ENCODE data around the gene TBXAS1.

TBXAS1 gene

GRCh38 chr7:139886206-139886605 lies 57.1 kb downstream of the TBXAS1 start:
- CTCF ChIA-PET, result interaction anchor here (0.5 kb wide), 1 partner anchor 102 kb away, joined by 3 read pairs; no protein-coding TSS in a partner anchor
- Histone ChIP-seq H3K27ac (ENCODE audit: extremely low read depth, low read depth, low read length) (no peak overlapping the region), H3K4me1 (ENCODE audit: control insufficient read depth, insufficient read depth, low read length) (no peaks in the 10 kb centered on the region), H3K4me3 (ENCODE audit: low read depth, low read length) (no peak overlapping the region), H3K36me3 (ENCODE audit: control insufficient read depth in 2 of 2, insufficient read depth in 1 of 2, low read length in 2 of 2) (no peaks in the 10 kb centered on the region), H3K9me3 (ENCODE audit: control insufficient read depth, insufficient read depth, low read depth, low read length) (no peaks in the 10 kb centered on the region)
- POLR2A ChIA-PET, result no interaction called here
- TF ChIP-seq INSM2 (tag by site-specific recombination; IDR thresholded peaks at IDR 0.05) (no peak), ELK4 (IDR thresholded peaks at IDR 0.05; ENCODE audit: borderline replicate concordance, low read depth, low read length) (no peak), ZNF26 (tag by site-specific recombination; IDR thresholded peaks at IDR 0.05) (no peak), ZNF664 (tag by site-specific recombination; IDR thresholded peaks at IDR 0.05) (no peak), SCRT2 (tag by site-specific recombination; IDR thresholded peaks at IDR 0.05) (no peak), ZNF214 (tag by site-specific recombination; IDR thresholded peaks at IDR 0.05; ENCODE audit: borderline replicate concordance) (no peak), ZNF660 (tag by site-specific recombination; IDR thresholded peaks at IDR 0.05) (no peak), ZNF223 (tag by site-specific recombination; IDR thresholded peaks at IDR 0.05) (no peak)

- H3K9me3 ChIP-seq (ENCODE audit: control insufficient read depth, insufficient read depth, low read depth, low read length), result no peaks in the 10 kb centered on the region
- no peaks in the 10 kb centered on the region for H3K4me1 ChIP-seq (ENCODE audit: control insufficient read depth, insufficient read depth, low read length)
- H3K27ac ChIP-seq (ENCODE audit: extremely low read depth, low read depth, low read length), result no peak overlapping the region
- no peaks in the 10 kb centered on the region for H3K36me3 ChIP-seq (ENCODE audit: control insufficient read depth in 2 of 2, insufficient read depth in 1 of 2, low read length in 2 of 2)
- ChIA-PET POLR2A (no interaction called here), CTCF (interaction anchor here (0.5 kb wide), 1 partner anchor 101 kb away, joined by 3 read pairs; no protein-coding TSS in a partner anchor)
- TF ChIP-seq KLF1 (tag by site-specific recombination; IDR thresholded peaks at IDR 0.05) (no peak), ZNF792 (tag by site-specific recombination; IDR thresholded peaks at IDR 0.05) (no peak), PRDM4 (tag by site-specific recombination; IDR thresholded peaks at IDR 0.05) (no peak), ZNF704 (tag by site-specific recombination; IDR thresholded peaks at IDR 0.05) (no peak), ZBTB48 (tag by site-specific recombination; IDR thresholded peaks at IDR 0.05) (no peak)
- H3K4me3 ChIP-seq (ENCODE audit: low read depth, low read length), result no peak overlapping the region
These were observed 57.8 kb downstream of the TBXAS1 start for GRCh38 chr7:139886899-139887298.

- Histone ChIP-seq H3K4me3 (ENCODE audit: low read depth, low read length) (no peak overlapping the region), H3K36me3 (ENCODE audit: control insufficient read depth in 2 of 2, insufficient read depth in 1 of 2, low read length in 2 of 2) (no peaks in the 10 kb centered on the region), H3K4me1 (ENCODE audit: control insufficient read depth, insufficient read depth, low read length) (no peaks in the 10 kb centered on the region), H3K27ac (ENCODE audit: extremely low read depth, low read depth, low read length) (no peak overlapping the region), H3K9me3 (ENCODE audit: control insufficient read depth, insufficient read depth, low read depth, low read length) (no peaks in the 10 kb centered on the region)
- ChIA-PET CTCF (interaction anchor here (0.9 to 1.2 kb wide), 2 partner anchors 13 to 25 kb away, joined by 3 read pairs; no protein-coding TSS in a partner anchor), POLR2A (no interaction called here)
- no peak for TF ChIP-seq ZNF169 (tag by site-specific recombination; IDR thresholded peaks at IDR 0.05)
- TF ChIP-seq RBAK (tag by site-specific recombination; IDR thresholded peaks at IDR 0.05), result no peak
- TF ChIP-seq ZBTB49 (tag by site-specific recombination; IDR thresholded peaks at IDR 0.05; ENCODE audit: low read depth), result no peak
- no peak for TF ChIP-seq ZNF138 (tag by site-specific recombination; IDR thresholded peaks at IDR 0.05; ENCODE audit: borderline replicate concordance)
- TF ChIP-seq ZBTB6 (tag by site-specific recombination; IDR thresholded peaks at IDR 0.05), result no peak
- no peak for TF ChIP-seq ZNF324 (tag by site-specific recombination; IDR thresholded peaks at IDR 0.05)
- no peak for TF ChIP-seq ZNF10 (tag by site-specific recombination; IDR thresholded peaks at IDR 0.05)
- TF ChIP-seq SP7 (tag by site-specific recombination; IDR thresholded peaks at IDR 0.05), result no peak
These were observed 59.0 kb downstream of the TBXAS1 start for GRCh38 chr7:139887992-139888481.
